Loucy (cell line): ENCODE data around the gene AMACR.

ENCODE experiments used
- H2AFZ ChIP-seq: fragments of 200-600 bp; sonication (generic); 2 replicates; pipeline ENCODE4 v1.6.0; 2016; ENCODE audit warnings: antibody characterized with exemption, mild to moderate bottlenecking, low read length, moderate library complexity
- H3F3A ChIP-seq: fragments of 200-600 bp; 2 replicates; pipeline ENCODE4 v1.6.0; 2016; ENCODE audit warnings: antibody characterized with exemption, low read depth, mild to moderate bottlenecking
- H3K27me3 ChIP-seq: fragments of 200-600 bp; sonication (generic); 2 replicates; pipeline ENCODE4 v1.6.1; 2014; ENCODE audit warnings: low read length, mild to moderate bottlenecking; ENCODE audit not compliant: insufficient read depth, poor library complexity, severe bottlenecking
- H3K36me3 ChIP-seq: fragments of 200-600 bp; sonication (generic); 2 replicates; pipeline ENCODE4 v1.6.1; 2016; ENCODE audit warnings: low read length; ENCODE audit not compliant: insufficient read depth
- H3K4me1 ChIP-seq: fragments of 200-600 bp; sonication (generic); 2 replicates; pipeline ENCODE4 v1.5.1; 2014; ENCODE audit warnings: low read length, mild to moderate bottlenecking; ENCODE audit not compliant: insufficient read depth, poor library complexity, severe bottlenecking
- H3K4me2 ChIP-seq: fragments of 200-600 bp; sonication (generic); 2 replicates; pipeline ENCODE4 v1.6.0; 2014; ENCODE audit warnings: antibody characterized with exemption, low read length, low read depth, mild to moderate bottlenecking; ENCODE audit not compliant: poor library complexity, severe bottlenecking
- H3K4me3 ChIP-seq: fragments of 200-600 bp; sonication (generic); 2 replicates; pipeline ENCODE4 v1.5.1; 2014; ENCODE audit warnings: low read length, mild to moderate bottlenecking, mixed read lengths; ENCODE audit not compliant: poor library complexity, severe bottlenecking
- H3K79me2 ChIP-seq: fragments of 200-600 bp; sonication (generic); 2 replicates; pipeline ENCODE4 v1.6.1; 2014; ENCODE audit warnings: low read length; ENCODE audit not compliant: insufficient read depth
- H3K9ac ChIP-seq: fragments of 200-600 bp; sonication (generic); 2 replicates; pipeline ENCODE4 v1.6.0; 2014; ENCODE audit warnings: mild to moderate bottlenecking, low read depth, low read length, moderate library complexity; ENCODE audit not compliant: poor library complexity, severe bottlenecking
- H3K9me2 ChIP-seq: fragments of 200-600 bp; sonication (generic); replicated peaks from 2 replicates; pipeline ENCODE4 v1.6.1; 2016; ENCODE audit warnings: low read depth, low read length, mixed read lengths
- H3K9me3 ChIP-seq: fragments of 200-600 bp; sonication (generic); 2 replicates; pipeline ENCODE4 v1.6.1; 2014; ENCODE audit warnings: mild to moderate bottlenecking, antibody characterized with exemption, low read length, low read depth; ENCODE audit not compliant: insufficient read depth
- H4K20me1 ChIP-seq: fragments of 200-600 bp; sonication (generic); 2 replicates; pipeline ENCODE4 v1.6.0; 2014; ENCODE audit warnings: antibody characterized with exemption, low read length, mild to moderate bottlenecking; ENCODE audit not compliant: insufficient read depth, poor library complexity, severe bottlenecking
- EZH2phosphoT487 ChIP-seq: fragments of 200-600 bp; IDR thresholded peaks from 2 replicates; pipeline ENCODE4 v1.6.1; 2018; ENCODE audit warnings: antibody characterized with exemption, mild to moderate bottlenecking, moderate library complexity, borderline replicate concordance
- TF ChIP-seq, protein P1 (sequence below): fragments of 200-600 bp; sonication (generic); conservative IDR thresholded peaks from 2 replicates; pipeline ENCODE4 v1.5.1; 2014; ENCODE audit warnings: mild to moderate bottlenecking, antibody characterized with exemption, low read length

AMACR gene

GRCh38 chr5:34007621-34008600 lies at the start of gene AMACR:
TSS of gene AMACR (minus strand) at chr5:34008050. CDS start at chr5:34008019, 31 bp downstream.
- H3K4me3 ChIP-seq = peak within 1 kb of the TSS; percentile 81
- no peaks in the 10 kb centered on the region for H3F3A ChIP-seq
- H3K36me3 ChIP-seq = no peaks in the 10 kb centered on the region
- no peaks in the 10 kb centered on the region for H3K9me3 ChIP-seq
- H4K20me1 ChIP-seq = no peaks in the 10 kb centered on the region
- H3K9me2 ChIP-seq = no peaks in the 10 kb centered on the region
- peak within 1 kb of the TSS; percentile 94 for H3K9ac ChIP-seq
- peaks cover 23% of the 10 kb centered on the region for H3K4me1 ChIP-seq
- H3K27me3 ChIP-seq = no peaks in the 10 kb centered on the region
- no peak for TF ChIP-seq EZH2phosphoT487
- H3K79me2 ChIP-seq = peaks cover 9% of the 10 kb centered on the region
- H2AFZ ChIP-seq = peak within 1 kb of the TSS; percentile 91
- H3K4me2 ChIP-seq = peak within 1 kb of the TSS; percentile 94

GRCh38 chr5:34057569-34057968 lies 49.7 kb upstream of the AMACR start:
- Histone ChIP-seq H3K4me1 (no peaks in the 10 kb centered on the region), H4K20me1 (no peaks in the 10 kb centered on the region), H3K27me3 (no peaks in the 10 kb centered on the region), H3K4me3 (no peak overlapping the region), H3K36me3 (peaks cover 21% of the 10 kb centered on the region; the same call in 1 of the 2 replicates), H3F3A (no peaks in the 10 kb centered on the region), H3K9ac (no peak overlapping the region), H3K9me3 (no peaks in the 10 kb centered on the region), H3K4me2 (no peak overlapping the region), H3K79me2 (no peaks in the 10 kb centered on the region), H3K9me2 (no peaks in the 10 kb centered on the region), H2AFZ (no peak overlapping the region)
- no peak for TF ChIP-seq EZH2phosphoT487
- TF ChIP-seq, protein P1, sequence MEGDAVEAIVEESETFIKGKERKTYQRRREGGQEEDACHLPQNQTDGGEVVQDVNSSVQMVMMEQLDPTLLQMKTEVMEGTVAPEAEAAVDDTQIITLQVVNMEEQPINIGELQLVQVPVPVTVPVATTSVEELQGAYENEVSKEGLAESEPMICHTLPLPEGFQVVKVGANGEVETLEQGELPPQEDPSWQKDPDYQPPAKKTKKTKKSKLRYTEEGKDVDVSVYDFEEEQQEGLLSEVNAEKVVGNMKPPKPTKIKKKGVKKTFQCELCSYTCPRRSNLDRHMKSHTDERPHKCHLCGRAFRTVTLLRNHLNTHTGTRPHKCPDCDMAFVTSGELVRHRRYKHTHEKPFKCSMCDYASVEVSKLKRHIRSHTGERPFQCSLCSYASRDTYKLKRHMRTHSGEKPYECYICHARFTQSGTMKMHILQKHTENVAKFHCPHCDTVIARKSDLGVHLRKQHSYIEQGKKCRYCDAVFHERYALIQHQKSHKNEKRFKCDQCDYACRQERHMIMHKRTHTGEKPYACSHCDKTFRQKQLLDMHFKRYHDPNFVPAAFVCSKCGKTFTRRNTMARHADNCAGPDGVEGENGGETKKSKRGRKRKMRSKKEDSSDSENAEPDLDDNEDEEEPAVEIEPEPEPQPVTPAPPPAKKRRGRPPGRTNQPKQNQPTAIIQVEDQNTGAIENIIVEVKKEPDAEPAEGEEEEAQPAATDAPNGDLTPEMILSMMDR = no peak

- H3K79me2 ChIP-seq = no peaks in the 10 kb centered on the region
- H3K9me3 ChIP-seq = no peaks in the 10 kb centered on the region
- H3K36me3 ChIP-seq = peaks cover 20% of the 10 kb centered on the region; the same call in 1 of the 2 replicates
- TF ChIP-seq, protein P1 = no peak
- TF ChIP-seq EZH2phosphoT487 = no peak
- no peaks in the 10 kb centered on the region for H4K20me1 ChIP-seq
- no peaks in the 10 kb centered on the region for H3F3A ChIP-seq
- no peak overlapping the region for H3K4me3 ChIP-seq
- no peaks in the 10 kb centered on the region for H3K27me3 ChIP-seq
- H2AFZ ChIP-seq = no peak overlapping the region
- no peaks in the 10 kb centered on the region for H3K4me1 ChIP-seq
- H3K4me2 ChIP-seq = no peak overlapping the region
- H3K9me2 ChIP-seq = no peaks in the 10 kb centered on the region
- no peak overlapping the region for H3K9ac ChIP-seq
Measured at GRCh38 chr5:34057118-34057517, 49.3 kb upstream of the AMACR start.
